Activated CD4-positive, alpha-beta T cell treated with anti-CD3 and anti-CD28 coated beads for 48 hours (primary cell): Measurements from ENCODE around the gene LIMK2.
"Not testable (repeated sequence)": the region's sequence is repeated elsewhere in the genome, so short reads cannot be mapped to it uniquely, and the experiment has no call there.

Experiments used
- DNase-seq: peaks from one replicate; pipeline ENCODE4 v3.0.0-alpha.2; 2020

Gene LIMK2

GRCh38 chr22:31295360-31295759, 83.3 kb downstream of the LIMK2 start:
- DNase-seq: no peak

- DNase-seq: no peak
Measured at GRCh38 chr22:31295831-31296657, 83.9 kb downstream of the LIMK2 start.

- no peak for DNase-seq
Measured at GRCh38 chr22:31300896-31301295, 88.8 kb downstream of the LIMK2 start.

GRCh38 chr22:31302006-31302405, 89.9 kb downstream of the LIMK2 start:
- DNase-seq: no peak

- no peak for DNase-seq
Measured at GRCh38 chr22:31302537-31302936, 90.4 kb downstream of the LIMK2 start.

- DNase-seq: no peak
Measured at GRCh38 chr22:31305194-31305593, 93.1 kb downstream of the LIMK2 start.

GRCh38 chr22:31308181-31308580, 96.1 kb downstream of the LIMK2 start:
- DNase-seq: no peak

GRCh38 chr22:31313366-31314147, 101.5 kb downstream of the LIMK2 start:
- peak; percentile 79 for DNase-seq

- not testable (repeated sequence) for DNase-seq
Measured at GRCh38 chr22:31314220-31314619, 102.1 kb downstream of the LIMK2 start.

GRCh38 chr22:31321421-31321820, 109.3 kb downstream of the LIMK2 start:
- DNase-seq: no peak

GRCh38 chr22:31323578-31324550, 111.8 kb downstream of the LIMK2 start:
- DNase-seq: no peak

GRCh38 chr22:31326877-31327276, 114.8 kb downstream of the LIMK2 start:
- DNase-seq: no peak

- no peak for DNase-seq
Measured at GRCh38 chr22:31327806-31328543, 115.9 kb downstream of the LIMK2 start.

- no peak for DNase-seq
Measured at GRCh38 chr22:31328544-31328960, 116.5 kb downstream of the LIMK2 start.

- DNase-seq: no peak
Measured at GRCh38 chr22:31329029-31329428, 116.9 kb downstream of the LIMK2 start.
